ENCODE measurements around the gene EYA2.

Gene EYA2

GRCh38 chr20:47124181-47124717 lies 229.6 kb downstream of the EYA2 start:
- Histone ChIP-seq H3K36me3 (ENCODE audit: insufficient read depth, low read length) (no peaks in the 10 kb centered on the region), H3K9ac (ENCODE audit: low read depth, low read length, poor library complexity, severe bottlenecking) (no peak overlapping the region), H3K4me1 (ENCODE audit: insufficient read depth, low read length, poor library complexity, severe bottlenecking) (no peaks in the 10 kb centered on the region), H2AFZ (ENCODE audit: low read length) (no peak overlapping the region), H3K79me2 (ENCODE audit: insufficient read depth, low read length) (no peaks in the 10 kb centered on the region), H3K4me3 (ENCODE audit: low read length, poor library complexity, severe bottlenecking) (no peak overlapping the region), H3K27me3 (ENCODE audit: insufficient read depth, low read length, poor library complexity, severe bottlenecking) (no peaks in the 10 kb centered on the region), H3K9me2 (replicated peaks; ENCODE audit: low read depth, low read length) (no peaks in the 10 kb centered on the region), H3K4me2 (ENCODE audit: low read depth, low read length, poor library complexity, severe bottlenecking) (no peak overlapping the region), H3K9me3 (ENCODE audit: insufficient read depth, low read depth, low read length) (no peaks in the 10 kb centered on the region), H4K20me1 (ENCODE audit: insufficient read depth, low read length, poor library complexity, severe bottlenecking) (no peaks in the 10 kb centered on the region), H3F3A (ENCODE audit: low read depth) (no peaks in the 10 kb centered on the region)
- no peak for TF ChIP-seq CTCF (conservative IDR thresholded peaks at IDR 0.05; ENCODE audit: low read length)
- TF ChIP-seq EZH2phosphoT487 (IDR thresholded peaks at IDR 0.05; ENCODE audit: borderline replicate concordance) = no peak

- H3K36me3 ChIP-seq (ENCODE audit: insufficient read depth, low read length) = no peaks in the 10 kb centered on the region
- H3K4me2 ChIP-seq (ENCODE audit: low read depth, low read length, poor library complexity, severe bottlenecking) = no peak overlapping the region
- TF ChIP-seq EZH2phosphoT487 (IDR thresholded peaks at IDR 0.05; ENCODE audit: borderline replicate concordance) (no peak), CTCF (conservative IDR thresholded peaks at IDR 0.05; ENCODE audit: low read length) (no peak)
- no peaks in the 10 kb centered on the region for H3K9me2 ChIP-seq (replicated peaks; ENCODE audit: low read depth, low read length)
- H2AFZ ChIP-seq (ENCODE audit: low read length) = no peak overlapping the region
- no peaks in the 10 kb centered on the region for H3K4me1 ChIP-seq (ENCODE audit: insufficient read depth, low read length, poor library complexity, severe bottlenecking)
- H4K20me1 ChIP-seq (ENCODE audit: insufficient read depth, low read length, poor library complexity, severe bottlenecking) = no peaks in the 10 kb centered on the region
- no peaks in the 10 kb centered on the region for H3K79me2 ChIP-seq (ENCODE audit: insufficient read depth, low read length)
- H3F3A ChIP-seq (ENCODE audit: low read depth) = no peaks in the 10 kb centered on the region
- H3K9me3 ChIP-seq (ENCODE audit: insufficient read depth, low read depth, low read length) = no peaks in the 10 kb centered on the region
- H3K4me3 ChIP-seq (ENCODE audit: low read length, poor library complexity, severe bottlenecking) = no peak overlapping the region
- H3K27me3 ChIP-seq (ENCODE audit: insufficient read depth, low read length, poor library complexity, severe bottlenecking) = no peaks in the 10 kb centered on the region
- H3K9ac ChIP-seq (ENCODE audit: low read depth, low read length, poor library complexity, severe bottlenecking) = no peak overlapping the region
Observed at GRCh38 chr20:47125508-47125757, 230.8 kb downstream of the EYA2 start.

GRCh38 chr20:47125758-47126591 lies 231.3 kb downstream of the EYA2 start:
- Histone ChIP-seq H3K9me3 (ENCODE audit: insufficient read depth, low read depth, low read length) (no peaks in the 10 kb centered on the region), H3K27me3 (ENCODE audit: insufficient read depth, low read length, poor library complexity, severe bottlenecking) (no peaks in the 10 kb centered on the region), H3K79me2 (ENCODE audit: insufficient read depth, low read length) (no peaks in the 10 kb centered on the region), H3K4me3 (ENCODE audit: low read length, poor library complexity, severe bottlenecking) (no peak overlapping the region), H3K9ac (ENCODE audit: low read depth, low read length, poor library complexity, severe bottlenecking) (no peak overlapping the region), H2AFZ (ENCODE audit: low read length) (no peak overlapping the region), H3F3A (ENCODE audit: low read depth) (no peaks in the 10 kb centered on the region), H3K4me2 (ENCODE audit: low read depth, low read length, poor library complexity, severe bottlenecking) (no peak overlapping the region), H3K36me3 (ENCODE audit: insufficient read depth, low read length) (no peaks in the 10 kb centered on the region), H4K20me1 (ENCODE audit: insufficient read depth, low read length, poor library complexity, severe bottlenecking) (no peaks in the 10 kb centered on the region), H3K4me1 (ENCODE audit: insufficient read depth, low read length, poor library complexity, severe bottlenecking) (no peaks in the 10 kb centered on the region), H3K9me2 (replicated peaks; ENCODE audit: low read depth, low read length) (no peaks in the 10 kb centered on the region)
- no peak for TF ChIP-seq EZH2phosphoT487 (IDR thresholded peaks at IDR 0.05; ENCODE audit: borderline replicate concordance)
- TF ChIP-seq CTCF (conservative IDR thresholded peaks at IDR 0.05; ENCODE audit: low read length) = no peak

All from Loucy (cell line).